ENCODE results near the gene SMURF2. TPM values are rescaled to one million over a fixed set of nuclear protein-coding genes. Genes with fewer than 3 reads are reported as not detected.

The SMURF2 gene
- polyA plus RNA-seq, 1 donor from 2014 or later, result 55.2 TPM

DNA sequence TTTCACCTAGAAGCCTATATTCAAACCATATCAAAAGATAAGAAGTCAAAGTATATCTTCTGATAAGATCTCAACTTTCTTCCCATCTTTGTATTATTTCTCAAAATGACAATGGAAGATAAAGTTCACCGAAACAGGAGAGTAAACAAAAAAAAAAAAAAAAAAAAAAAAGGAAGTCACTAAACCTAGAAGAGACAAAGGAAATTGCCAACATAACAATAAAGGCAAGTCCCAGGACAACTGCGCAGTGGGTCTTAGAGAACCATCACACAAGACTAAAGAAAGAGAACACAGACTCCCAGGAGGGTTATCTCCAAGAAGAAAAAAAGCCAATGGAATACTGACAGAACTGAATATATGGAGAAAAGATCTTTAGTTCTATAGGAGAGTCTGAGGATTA is 65.7 kb downstream of the SMURF2 start:
- Histone ChIP-seq H4K20me1 (ENCODE audit: insufficient read depth) (no peaks in the 10 kb centered on the region), H3K79me2 (replicated peaks; ENCODE audit: insufficient read depth, low read length) (peaks cover 13% of the 10 kb centered on the region)

DNA sequence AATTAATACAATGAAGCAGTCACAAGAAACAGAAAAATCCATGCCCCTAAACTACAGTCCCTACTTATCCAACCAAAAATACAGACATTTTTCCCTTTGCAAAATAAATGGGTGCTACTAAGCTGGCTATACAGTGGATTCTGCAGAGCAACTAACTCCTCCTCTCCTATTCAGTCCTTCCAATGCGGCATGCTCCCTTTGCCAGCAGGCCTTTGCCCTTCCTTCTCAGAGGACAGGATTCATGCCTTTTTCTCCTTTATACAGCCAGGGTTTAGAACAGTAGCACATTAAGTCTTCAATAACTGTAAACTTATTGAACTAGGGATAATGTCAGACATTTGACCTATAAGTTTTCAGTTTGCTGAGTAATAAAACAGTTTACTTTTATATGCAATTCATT is 70.2 kb downstream of the SMURF2 start:
- Histone ChIP-seq H3K36me3 (ENCODE audit: insufficient read depth, low read length) (no peaks in the 10 kb centered on the region), H4K20me1 (ENCODE audit: insufficient read depth) (no peaks in the 10 kb centered on the region), H3K9ac (ENCODE audit: low read length) (no peak overlapping the region)

More for the DNA sequence above, 65.7 kb downstream of the SMURF2 start:
- Histone ChIP-seq H3K4me3 (ENCODE audit: low read length) (no peak overlapping the region), H2AFZ (ENCODE audit: low read depth, low read length) (no peak overlapping the region), H3F3A (ENCODE audit: insufficient read depth, low read length, poor library complexity, severe bottlenecking) (no peaks in the 10 kb centered on the region), H3K27me3 (ENCODE audit: insufficient read depth, low read depth, low read length) (no peaks in the 10 kb centered on the region), H3K9me3 (ENCODE audit: low read length) (no peaks in the 10 kb centered on the region), H3K9ac (ENCODE audit: low read length) (no peak overlapping the region), H3K9me2 (ENCODE audit: insufficient read depth, low read length) (no peaks in the 10 kb centered on the region), H3K36me3 (ENCODE audit: insufficient read depth, low read length) (no peaks in the 10 kb centered on the region), H3K27ac (ENCODE audit: low read length) (no peak overlapping the region), H3K4me2 (ENCODE audit: low read length) (no peak overlapping the region)
- no peak for TF ChIP-seq SMC3 (conservative IDR thresholded peaks at IDR 0.05; ENCODE audit: poor library complexity)
- no peak for TF ChIP-seq EZH2 (IDR thresholded peaks at IDR 0.05; ENCODE audit: borderline replicate concordance, insufficient read depth, low read length, poor library complexity, severe bottlenecking)
- TF ChIP-seq EP300 (conservative IDR thresholded peaks at IDR 0.05; ENCODE audit: poor library complexity, severe bottlenecking), result no peak
- no peak for TF ChIP-seq MXI1 (conservative IDR thresholded peaks at IDR 0.05; ENCODE audit: poor library complexity, severe bottlenecking)
- no peak for TF ChIP-seq CTCF (IDR thresholded peaks at IDR 0.05; ENCODE audit: poor library complexity, severe bottlenecking)
- TF ChIP-seq POLR2AphosphoS5 (IDR thresholded peaks at IDR 0.05), result no peak

More for the DNA sequence above, 70.2 kb downstream of the SMURF2 start:
- Histone ChIP-seq H3K4me2 (ENCODE audit: low read length) (no peak overlapping the region), H3F3A (ENCODE audit: insufficient read depth, low read length, poor library complexity, severe bottlenecking) (no peaks in the 10 kb centered on the region), H3K9me2 (ENCODE audit: insufficient read depth, low read length) (no peaks in the 10 kb centered on the region), H3K27ac (ENCODE audit: low read length) (no peak overlapping the region), H2AFZ (ENCODE audit: low read depth, low read length) (no peak overlapping the region), H3K9me3 (ENCODE audit: low read length) (no peaks in the 10 kb centered on the region), H3K79me2 (replicated peaks; ENCODE audit: insufficient read depth, low read length) (no peaks in the 10 kb centered on the region), H3K4me3 (ENCODE audit: low read length) (no peak overlapping the region), H3K27me3 (ENCODE audit: insufficient read depth, low read depth, low read length) (no peaks in the 10 kb centered on the region)
- TF ChIP-seq, protein P1, sequence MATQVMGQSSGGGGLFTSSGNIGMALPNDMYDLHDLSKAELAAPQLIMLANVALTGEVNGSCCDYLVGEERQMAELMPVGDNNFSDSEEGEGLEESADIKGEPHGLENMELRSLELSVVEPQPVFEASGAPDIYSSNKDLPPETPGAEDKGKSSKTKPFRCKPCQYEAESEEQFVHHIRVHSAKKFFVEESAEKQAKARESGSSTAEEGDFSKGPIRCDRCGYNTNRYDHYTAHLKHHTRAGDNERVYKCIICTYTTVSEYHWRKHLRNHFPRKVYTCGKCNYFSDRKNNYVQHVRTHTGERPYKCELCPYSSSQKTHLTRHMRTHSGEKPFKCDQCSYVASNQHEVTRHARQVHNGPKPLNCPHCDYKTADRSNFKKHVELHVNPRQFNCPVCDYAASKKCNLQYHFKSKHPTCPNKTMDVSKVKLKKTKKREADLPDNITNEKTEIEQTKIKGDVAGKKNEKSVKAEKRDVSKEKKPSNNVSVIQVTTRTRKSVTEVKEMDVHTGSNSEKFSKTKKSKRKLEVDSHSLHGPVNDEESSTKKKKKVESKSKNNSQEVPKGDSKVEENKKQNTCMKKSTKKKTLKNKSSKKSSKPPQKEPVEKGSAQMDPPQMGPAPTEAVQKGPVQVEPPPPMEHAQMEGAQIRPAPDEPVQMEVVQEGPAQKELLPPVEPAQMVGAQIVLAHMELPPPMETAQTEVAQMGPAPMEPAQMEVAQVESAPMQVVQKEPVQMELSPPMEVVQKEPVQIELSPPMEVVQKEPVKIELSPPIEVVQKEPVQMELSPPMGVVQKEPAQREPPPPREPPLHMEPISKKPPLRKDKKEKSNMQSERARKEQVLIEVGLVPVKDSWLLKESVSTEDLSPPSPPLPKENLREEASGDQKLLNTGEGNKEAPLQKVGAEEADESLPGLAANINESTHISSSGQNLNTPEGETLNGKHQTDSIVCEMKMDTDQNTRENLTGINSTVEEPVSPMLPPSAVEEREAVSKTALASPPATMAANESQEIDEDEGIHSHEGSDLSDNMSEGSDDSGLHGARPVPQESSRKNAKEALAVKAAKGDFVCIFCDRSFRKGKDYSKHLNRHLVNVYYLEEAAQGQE (IDR thresholded peaks at IDR 0.05; ENCODE audit: borderline replicate concordance), result no peak
- TF ChIP-seq EP300 (conservative IDR thresholded peaks at IDR 0.05; ENCODE audit: poor library complexity, severe bottlenecking), result no peak
- TF ChIP-seq POLR2AphosphoS5 (IDR thresholded peaks at IDR 0.05), result no peak
- no peak for TF ChIP-seq EZH2 (IDR thresholded peaks at IDR 0.05; ENCODE audit: borderline replicate concordance, insufficient read depth, low read length, poor library complexity, severe bottlenecking)
- no peak for TF ChIP-seq SMC3 (conservative IDR thresholded peaks at IDR 0.05; ENCODE audit: poor library complexity)
- TF ChIP-seq RAD21 (conservative IDR thresholded peaks at IDR 0.05), result no peak
- TF ChIP-seq MXI1 (conservative IDR thresholded peaks at IDR 0.05; ENCODE audit: poor library complexity, severe bottlenecking), result no peak
- TF ChIP-seq TAF1 (IDR thresholded peaks at IDR 0.05; ENCODE audit: low read depth), result no peak
- TF ChIP-seq CTCF (IDR thresholded peaks at IDR 0.05; ENCODE audit: poor library complexity, severe bottlenecking), result no peak

All from neural cell (in vitro differentiated cells).